GM12878 (cell line): Measurements from ENCODE around the gene DCP1A. TPM values are rescaled to one million over a fixed set of nuclear protein-coding genes. Genes with fewer than 3 reads are reported as not detected.

Source experiments
- ATAC-seq: fragments of 200-7000 bp; cut with Tn5 transposase; 3 replicates; pipeline ENCODE4 v1.9.1; 2020; ENCODE audit warnings: mild to moderate bottlenecking, moderate library complexity
- BruUV-seq: library from RNA; stranded (reverse); fragments of 400-500 nt; replicated peaks from 2 replicates; lab custom pipeline; 2021; lab: Mats Ljungman, UMichigan
- CTCF ChIA-PET: fragments of 300-600 bp; sonication (Branson Sonifier 250); formaldehyde crosslinking; extraction: SDS; loops from one replicate; lab custom pipeline; 2021; ENCODE audit warnings: inconsistent platforms; lab: Yijun Ruan, JAX
- POLR2A ChIA-PET: fragments of 350-600 bp; formaldehyde crosslinking; extraction: SDS; loops from one replicate; lab custom pipeline; 2021; ENCODE audit warnings: inconsistent platforms; lab: Charles Lee
- RAD21 ChIA-PET: fragments of 300-600 bp; sonication (Branson Sonifier 250); formaldehyde crosslinking; loops from one replicate; lab custom pipeline; 2023; ENCODE audit warnings: antibody characterized with exemption; ENCODE audit not compliant: unreplicated experiment; lab: Charles Lee
- SMC1A ChIA-PET: fragments of 300-600 bp; sonication (Branson Sonifier 250); formaldehyde crosslinking; loops from one replicate; lab custom pipeline; 2023; ENCODE audit not compliant: unreplicated experiment, uncharacterized antibody; lab: Charles Lee
- DNase-seq: peaks from one replicate; pipeline ENCODE4 v3.0.0-alpha.2; 2011; ENCODE audit warnings: low read depth, low spot score
- FAIRE-seq: peaks from 3 replicates; lab custom pipeline; 2011; peaks lifted over from hg19 to GRCh38; lab: Jason Lieb, UNC
- H2AFZ ChIP-seq: 2 replicates; pipeline ENCODE4 v1.6.0; 2011; ENCODE audit warnings: low read depth, low read length, control low read depth; ENCODE audit not compliant: control insufficient read depth
- H3K27ac ChIP-seq: 2 replicates; pipeline ENCODE4 v1.5.1; 2011; ENCODE audit warnings: control low read depth; ENCODE audit not compliant: control insufficient read depth, insufficient read depth
- H3K27me3 ChIP-seq, 2 experiments: replicated peaks in 1 of 2; 2 replicates each; pipeline versions ENCODE4 v1.6.0 to v1.6.1; 2011; ENCODE audit warnings: low read length in 1 of 2; ENCODE audit not compliant: control insufficient read depth in 2 of 2, insufficient read depth in 2 of 2
- H3K36me3 ChIP-seq, 2 experiments: 2 replicates each; pipeline ENCODE4 v1.5.1; 2011; ENCODE audit warnings: low read length in 1 of 2; ENCODE audit not compliant: control insufficient read depth in 2 of 2, insufficient read depth in 2 of 2
- H3K4me1 ChIP-seq: 2 replicates; pipeline ENCODE4 v1.6.1; 2011; ENCODE audit warnings: mild to moderate bottlenecking, low read length, moderate library complexity, mixed read lengths; ENCODE audit not compliant: control insufficient read depth, insufficient read depth
- H3K4me2 ChIP-seq: 2 replicates; pipeline ENCODE4 v1.6.0; 2011; ENCODE audit warnings: control low read depth; ENCODE audit not compliant: control insufficient read depth, insufficient read depth
- H3K4me3 ChIP-seq: fragments of 200-600 bp; sonication (generic); 2 replicates; pipeline ENCODE4 v1.5.1; 2016
- H3K79me2 ChIP-seq: 2 replicates; pipeline ENCODE4 v1.6.0; 2011; ENCODE audit warnings: low read length; ENCODE audit not compliant: control insufficient read depth, insufficient read depth
- H3K9ac ChIP-seq: 2 replicates; pipeline ENCODE4 v1.8.0; 2011; ENCODE audit warnings: low read length, control low read depth, mixed read lengths; ENCODE audit not compliant: control insufficient read depth, insufficient read depth
- H3K9me3 ChIP-seq: replicated peaks from 3 replicates; pipeline ENCODE4 v1.5.1; 2011; ENCODE audit warnings: mild to moderate bottlenecking, low read length; ENCODE audit not compliant: control insufficient read depth, insufficient read depth
- H4K20me1 ChIP-seq: 2 replicates; pipeline ENCODE4 v1.6.0; 2011; ENCODE audit not compliant: control insufficient read depth, insufficient read depth
- CBFB ChIP-seq: IDR thresholded peaks from 2 replicates; pipeline ENCODE4 v1.6.1; 2016; ENCODE audit warnings: antibody characterized with exemption, low read depth
- CTCF ChIP-seq, 3 experiments: IDR thresholded peaks in 2 of 3; conservative IDR thresholded peaks in 1 of 3; 2 replicates each; pipeline ENCODE4 v1.5.1; 2011; ENCODE audit warnings: low read depth in 3 of 3, low read length in 3 of 3, mild to moderate bottlenecking in 3 of 3, control low read depth in 2 of 3, moderate library complexity in 2 of 3, inconsistent platforms in 1 of 3, mixed read lengths in 1 of 3; ENCODE audit not compliant: control insufficient read depth in 2 of 3, insufficient read depth in 1 of 3; ENCODE audit errors: extremely low read depth in 1 of 3
- EED ChIP-seq: sonication (generic); IDR thresholded peaks from 2 replicates; pipeline ENCODE4 v1.6.1; 2016; ENCODE audit warnings: antibody characterized with exemption, low read depth
- FOXM1 ChIP-seq: IDR thresholded peaks from 2 replicates; pipeline ENCODE4 v1.6.1; 2012; ENCODE audit warnings: low read depth, mild to moderate bottlenecking, inconsistent platforms, low read length, moderate library complexity
- HDAC6 ChIP-seq: fragments of 200-600 bp; sonication (generic); IDR thresholded peaks from one replicate; pipeline ENCODE4 v1.8.0; 2017; ENCODE audit warnings: antibody characterized with exemption; ENCODE audit not compliant: unreplicated experiment
- IRF3 ChIP-seq: fragments of 450-650 bp; IDR thresholded peaks from 2 replicates; pipeline ENCODE4 v1.6.1; 2014; ENCODE audit warnings: mild to moderate bottlenecking
- NR2F1 ChIP-seq: fragments of 450-650 bp; conservative IDR thresholded peaks from 2 replicates; pipeline ENCODE4 v1.6.1; 2017; ENCODE audit warnings: mild to moderate bottlenecking
- SP1 ChIP-seq: IDR thresholded peaks from one replicate; pipeline ENCODE4 v1.6.1; 2011; ENCODE audit warnings: low read depth, low read length
- SREBF2 ChIP-seq: IDR thresholded peaks from 2 replicates; pipeline ENCODE4 v1.6.1; 2012; ENCODE audit warnings: mild to moderate bottlenecking, low read length
- USF1 ChIP-seq: IDR thresholded peaks from 2 replicates; pipeline ENCODE4 v1.6.1; 2011; ENCODE audit warnings: borderline replicate concordance, low read depth, mild to moderate bottlenecking, moderate library complexity, mixed read lengths, low read length; ENCODE audit not compliant: insufficient read depth; ENCODE audit errors: extremely low read length
- YY1 ChIP-seq: IDR thresholded peaks from 2 replicates; pipeline ENCODE4 v1.6.1; 2011; ENCODE audit warnings: low read depth, mild to moderate bottlenecking, low read length
- ZNF24 ChIP-seq: fragments of 450-650 bp; IDR thresholded peaks from 2 replicates; pipeline ENCODE4 v1.6.1; 2017; ENCODE audit warnings: antibody characterized with exemption, mild to moderate bottlenecking
- ZNF622 ChIP-seq: fragments of 450-650 bp; IDR thresholded peaks from 2 replicates; pipeline ENCODE4 v1.6.1; 2017; ENCODE audit warnings: mild to moderate bottlenecking, inconsistent platforms
- WGBS: methylation state at CpG from one replicate; pipeline ENCODE4 v1.1.6; 2016; ENCODE audit warnings: low lambda C conversion rate; ENCODE audit not compliant: insufficient replicate concordance, insufficient coverage; ENCODE audit errors: missing lambda C conversion rate; 5-methylcytosine and 5-hydroxymethylcytosine counted together
- in situ Hi-C: fragments of 300-500 bp; cut with MboI; formaldehyde crosslinking; loops from 9 replicates; pipeline ENCODE4 v1.14.3; 2018; ENCODE audit warnings: mixed read lengths
- intact Hi-C: fragments of 100-400 bp; cut with micrococcal nuclease; formaldehyde crosslinking; loops from one replicate; pipeline ENCODE4 v1.14.2; 2022; ENCODE audit not compliant: unreplicated experiment
- polyA plus RNA-seq, 11 experiments: library from polyadenylated mRNA; depleted of rRNA in 4 of 11; unstranded in 6 of 11; stranded (reverse) in 5 of 11; fragments of >200 nt; fragmentation: Nextera tagmentation in 4 of 11; fragmentation: Illumina TruSeq in 1 of 11; extraction: Ambion mirVana in 4 of 11; extraction: Trizol in 1 of 11; gene quantifications; 1 replicate in 1 of 11; 2 replicates in 10 of 11; pipeline versions ENCODE4 v1.2.1 to v1.2.3, GENCODE V29; 2011 to 2016; ENCODE audit warnings: inconsistent platforms in 2 of 11, missing spikeins in 2 of 11, low read depth in 1 of 11
- total RNA-seq, 4 experiments: library from RNA; depleted of rRNA in 3 of 4; stranded (reverse); fragments of >200 nt in 3 of 4; fragmentation: Illumina TruSeq in 1 of 4; extraction: Trizol in 1 of 4; gene quantifications; 2 replicates each; pipeline versions ENCODE4 v1.2.1 to v1.2.3, GENCODE V29; 2013 to 2021

Gene DCP1A
- total and polyA plus RNA-seq, 10 of the 15 experiments (the other 5 are each of a cell fraction or from before 2014, with no cell fraction given) = 12.5 to 34.6 (median 16.3) TPM

- ChIA-PET POLR2A (interaction anchor here (1.2 kb wide), 1 partner anchor 12 kb away, joined by 9 read pairs; no protein-coding TSS in a partner anchor), RAD21 (no interaction called here), SMC1A (no interaction called here), CTCF (interaction anchor here (1.1 kb wide), 1 partner anchor 161 kb away, joined by 6 read pairs; no protein-coding TSS in a partner anchor)
- intact Hi-C loops = no loop called here
- H3K79me2 ChIP-seq = no peaks in the 10 kb centered on the region
- no peak overlapping the region for H3K4me2 ChIP-seq
- TF ChIP-seq FOXM1 (no peak), NR2F1 (no peak), YY1 (no peak), SP1 (no peak), CTCF (IDR thresholded peaks at IDR 0.05 in 2 of 3, conservative IDR thresholded peaks at IDR 0.05 in 1 of 3; ENCODE audit: control insufficient read depth in 2 of 3, extremely low read depth in 1 of 3, insufficient read depth in 1 of 3, low read depth in 3 of 3, low read length in 3 of 3) (no peak), SREBF2 (no peak), ZNF24 (no peak), USF1 (no peak), HDAC6 (no peak), CBFB (no peak), IRF3 (no peak), EED (no peak), ZNF622 (no peak)
- H3K4me1 ChIP-seq = peaks cover 3% of the 10 kb centered on the region
- DNase-seq = no peak
- FAIRE-seq = no peak
- H3K27me3 ChIP-seq = no peaks in the 10 kb centered on the region
- no peak overlapping the region for H2AFZ ChIP-seq
- ATAC-seq = no peak
- BruUV-seq = no TSS peak
- H3K36me3 ChIP-seq = no peaks in the 10 kb centered on the region
- H3K9ac ChIP-seq = no peak overlapping the region
- 54% methylated on average over 5 of the region's 5 CpGs for WGBS
- H3K4me3 ChIP-seq = no peak overlapping the region
- H4K20me1 ChIP-seq = no peaks in the 10 kb centered on the region
- no peak overlapping the region for H3K27ac ChIP-seq
- H3K9me3 ChIP-seq = no peaks in the 10 kb centered on the region
- in situ Hi-C loops = no loop called here
Observed at GRCh38 chr3:53274938-53275605, 72.3 kb downstream of the DCP1A start.
